Ureter (tissue), 1 donor: ENCODE data around the gene PCDHB9. TPM values are rescaled to one million over a fixed set of nuclear protein-coding genes. Genes with fewer than 3 reads are reported as not detected.
"Not testable (repeated sequence)": the region's sequence is repeated elsewhere in the genome, so short reads cannot be mapped to it uniquely, and the experiment has no call there.

Experiments used
- DNase-seq: peaks from one replicate; pipeline ENCODE4 v3.0.0-alpha.2; 2020; ENCODE audit warnings: low spot score
- total RNA-seq: library from RNA; stranded (reverse); gene quantifications from one replicate; pipeline ENCODE4 v1.2.4, GENCODE V29; 2023
- donor health status: DM: yes; HTN: yes; CAD: no.

Gene PCDHB9
- total RNA-seq, 1 donor from 2014 or later = 1.9 TPM

GRCh38 chr5:141188682-141189081 is 1.7 kb downstream of the PCDHB9 start:
- not testable (repeated sequence) for DNase-seq

GRCh38 chr5:141189131-141189530 is 2.2 kb downstream of the PCDHB9 start:
- not testable (repeated sequence) for DNase-seq

GRCh38 chr5:141192110-141192725 is 5.3 kb downstream of the PCDHB9 start, which contains the start of gene PCDHB10:
Gene PCDHB10, plus strand, starts transcription at chr5:141192353. Its CDS starts 200 bp downstream, at chr5:141192553.
- no peak for DNase-seq

GRCh38 chr5:141194332-141194731 is 7.4 kb downstream of the PCDHB9 start:
- not testable (repeated sequence) for DNase-seq

- no peak for DNase-seq
Measured at GRCh38 chr5:141196363-141196762, 9.4 kb downstream of the PCDHB9 start.

DNA sequence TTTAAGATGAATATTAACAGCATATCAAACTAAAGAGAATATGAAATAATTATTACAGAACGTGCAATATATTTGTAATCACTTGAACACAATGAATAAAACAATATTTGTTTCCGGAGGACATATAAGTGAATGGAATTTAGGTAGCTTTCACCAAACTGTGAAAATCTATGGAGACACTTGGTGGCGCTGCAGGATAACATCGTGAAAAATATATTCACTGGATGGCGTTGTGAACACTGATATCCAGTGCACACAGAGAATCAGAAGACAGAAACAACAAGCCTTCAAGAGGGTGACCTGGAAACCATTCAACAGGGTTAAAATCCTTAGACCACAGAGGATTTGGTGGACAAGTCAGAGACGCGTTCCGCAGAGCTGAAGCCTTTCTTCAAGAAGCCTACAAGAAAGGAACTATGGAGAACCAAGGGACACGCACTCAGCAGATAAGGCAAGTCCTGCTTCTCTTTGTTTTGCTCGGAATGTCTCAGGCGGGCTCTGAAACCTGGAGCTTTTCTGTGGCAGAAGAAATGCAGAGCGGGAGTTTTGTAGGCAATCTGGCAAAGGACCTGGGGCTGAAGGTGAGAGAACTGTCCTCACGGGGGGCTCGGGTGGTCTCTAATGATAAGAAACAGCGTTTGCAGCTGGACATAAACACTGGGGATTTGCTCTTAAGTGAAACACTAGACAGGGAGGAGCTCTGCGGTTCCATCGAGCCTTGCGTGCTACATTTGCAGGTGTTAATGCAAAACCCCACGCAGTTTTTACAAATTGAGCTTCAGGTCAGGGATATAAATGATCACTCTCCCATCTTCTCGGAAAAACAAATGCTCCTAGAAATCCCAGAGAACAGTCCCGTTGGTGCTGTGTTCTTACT is 12.6 kb downstream of the PCDHB9 start, which contains the start of gene PCDHB11:
PCDHB11 (plus strand) TSS at position 269 of the 877 bp plus-strand sequence; CDS start at position 417, 148 bp downstream.
- no peak for DNase-seq

- not testable (repeated sequence) for DNase-seq
Measured at GRCh38 chr5:141201126-141201525, 14.2 kb downstream of the PCDHB9 start.

DNA sequence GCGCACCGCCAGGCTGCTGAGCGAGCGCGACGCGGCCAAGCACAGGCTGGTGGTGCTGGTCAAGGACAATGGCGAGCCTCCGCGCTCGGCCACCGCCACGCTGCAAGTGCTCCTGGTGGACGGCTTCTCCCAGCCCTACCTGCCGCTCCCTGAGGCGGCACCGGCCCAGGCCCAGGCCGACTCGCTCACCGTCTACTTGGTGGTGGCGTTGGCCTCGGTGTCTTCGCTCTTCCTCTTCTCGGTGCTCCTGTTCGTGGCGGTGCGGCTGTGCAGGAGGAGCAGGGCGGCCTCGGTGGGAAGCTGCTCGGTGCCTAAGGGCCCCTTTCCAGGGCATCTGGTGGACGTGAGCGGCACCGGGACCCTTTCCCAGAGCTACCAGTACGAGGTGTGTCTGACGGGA is 14.7 kb downstream of the PCDHB9 start:
- DNase-seq = not testable (repeated sequence)

DNA sequence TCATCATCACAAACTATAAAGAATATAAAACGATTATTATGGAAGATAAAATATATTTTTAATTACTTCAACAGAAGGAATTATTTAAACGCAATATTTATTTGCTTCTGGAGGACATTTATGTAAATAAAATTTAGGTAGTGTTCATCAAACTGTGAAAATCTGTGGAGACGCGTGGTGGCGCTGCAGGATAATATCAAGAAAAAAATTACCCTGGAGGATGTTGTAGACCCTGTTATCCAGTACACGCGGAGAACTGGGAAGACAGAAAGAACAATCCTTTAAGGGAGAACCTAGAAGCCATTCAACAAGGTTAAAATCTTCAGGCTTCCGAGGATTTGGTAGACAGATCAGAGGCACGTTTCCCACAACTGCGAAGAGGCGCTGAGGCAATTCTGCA is 21.5 kb downstream of the PCDHB9 start, which contains the start of gene PCDHB12:
PCDHB12 (plus strand) TSS at position 242 of the 400 bp plus-strand sequence. CDS start 189 bp downstream, outside the sequence.
- no peak for DNase-seq

- not testable (repeated sequence) for DNase-seq
Measured at GRCh38 chr5:141210281-141210680, 23.3 kb downstream of the PCDHB9 start.

DNA sequence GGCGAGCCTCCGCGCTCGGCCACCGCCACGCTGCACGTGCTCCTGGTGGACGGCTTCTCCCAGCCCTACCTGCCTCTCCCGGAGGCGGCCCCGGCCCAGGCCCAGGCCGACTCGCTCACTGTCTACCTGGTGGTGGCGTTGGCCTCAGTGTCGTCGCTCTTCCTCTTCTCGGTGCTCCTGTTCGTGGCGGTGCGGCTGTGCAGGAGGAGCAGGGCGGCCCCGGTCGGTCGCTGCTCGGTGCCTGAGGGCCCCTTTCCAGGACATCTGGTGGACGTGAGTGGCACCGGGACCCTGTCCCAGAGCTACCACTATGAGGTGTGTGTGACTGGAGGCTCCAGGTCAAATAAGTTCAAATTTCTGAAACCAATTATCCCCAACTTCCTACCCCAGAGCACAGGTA is 23.9 kb downstream of the PCDHB9 start:
- DNase-seq = not testable (repeated sequence)

DNA sequence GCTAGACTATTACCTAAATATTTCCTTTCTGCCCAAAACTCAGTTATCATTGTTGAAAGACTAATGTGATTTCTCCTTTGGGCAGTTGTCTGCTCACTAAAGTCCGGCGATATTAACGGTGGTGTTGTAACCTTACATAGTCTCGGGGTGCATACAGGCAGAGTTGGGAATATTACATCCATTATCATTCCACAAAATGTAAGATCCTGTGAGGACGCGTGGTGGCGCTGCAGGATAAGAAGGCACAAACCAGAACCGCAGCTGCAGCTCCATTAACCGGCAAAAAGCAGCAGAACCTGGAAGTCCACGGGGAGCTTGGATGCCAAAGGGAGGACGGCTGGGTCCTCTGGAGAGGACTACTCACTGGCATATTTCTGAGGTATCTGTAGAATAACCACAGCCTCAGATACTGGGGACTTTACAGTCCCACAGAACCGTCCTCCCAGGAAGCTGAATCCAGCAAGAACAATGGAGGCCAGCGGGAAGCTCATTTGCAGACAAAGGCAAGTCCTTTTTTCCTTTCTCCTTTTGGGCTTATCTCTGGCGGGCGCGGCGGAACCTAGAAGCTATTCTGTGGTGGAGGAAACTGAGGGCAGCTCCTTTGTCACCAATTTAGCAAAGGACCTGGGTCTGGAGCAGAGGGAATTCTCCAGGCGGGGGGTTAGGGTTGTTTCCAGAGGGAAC is 26.8 kb downstream of the PCDHB9 start, which contains the start of gene PCDHB13:
PCDHB13 (plus strand) TSS at position 264 of the 684 bp plus-strand sequence; CDS start at position 469, 205 bp downstream.
- DNase-seq = not testable (repeated sequence)

- not testable (repeated sequence) for DNase-seq
Measured at GRCh38 chr5:141214583-141214982, 27.6 kb downstream of the PCDHB9 start.

- not testable (repeated sequence) for DNase-seq
Measured at GRCh38 chr5:141215504-141215903, 28.5 kb downstream of the PCDHB9 start.

GRCh38 chr5:141216035-141216434 is 29.1 kb downstream of the PCDHB9 start:
- not testable (repeated sequence) for DNase-seq

DNA sequence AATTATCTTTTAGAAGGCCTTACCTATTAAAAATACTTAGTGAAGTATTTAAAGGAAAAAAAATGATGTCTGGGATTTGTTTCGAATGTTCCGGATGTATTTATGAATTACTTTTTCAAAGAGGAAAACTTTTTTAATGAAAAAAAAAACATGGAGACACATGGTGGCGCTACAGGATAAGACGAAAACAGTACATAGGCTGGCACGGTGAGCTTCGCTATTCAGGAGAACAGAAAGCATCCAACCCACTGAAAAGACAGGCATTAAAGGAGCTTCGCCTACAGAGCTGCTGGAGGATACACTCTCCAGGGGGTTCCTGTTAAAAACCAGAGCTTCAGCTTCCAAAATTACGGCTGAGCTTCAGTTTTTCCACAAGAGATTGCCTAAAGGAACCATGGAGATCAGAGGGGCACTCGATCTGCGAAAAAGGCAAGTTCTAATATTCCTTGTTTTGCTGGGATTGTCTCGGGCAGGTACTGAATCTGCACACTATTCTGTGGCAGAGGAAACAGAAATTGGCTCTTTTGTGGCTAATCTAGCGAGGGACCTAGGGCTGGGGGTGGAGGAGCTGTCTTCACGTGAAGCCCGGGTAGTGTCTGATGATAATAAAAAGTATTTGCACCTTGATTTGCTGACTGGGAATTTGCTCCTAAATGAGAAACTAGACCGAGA is 36.3 kb downstream of the PCDHB9 start, which contains the start of gene PCDHB14:
PCDHB14 (plus strand) TSS at position 232 of the 672 bp plus-strand sequence; CDS start at position 395, 163 bp downstream.
- DNase-seq = no peak

- DNase-seq = not testable (repeated sequence)
Measured at GRCh38 chr5:141224844-141225243, 37.9 kb downstream of the PCDHB9 start.

DNA sequence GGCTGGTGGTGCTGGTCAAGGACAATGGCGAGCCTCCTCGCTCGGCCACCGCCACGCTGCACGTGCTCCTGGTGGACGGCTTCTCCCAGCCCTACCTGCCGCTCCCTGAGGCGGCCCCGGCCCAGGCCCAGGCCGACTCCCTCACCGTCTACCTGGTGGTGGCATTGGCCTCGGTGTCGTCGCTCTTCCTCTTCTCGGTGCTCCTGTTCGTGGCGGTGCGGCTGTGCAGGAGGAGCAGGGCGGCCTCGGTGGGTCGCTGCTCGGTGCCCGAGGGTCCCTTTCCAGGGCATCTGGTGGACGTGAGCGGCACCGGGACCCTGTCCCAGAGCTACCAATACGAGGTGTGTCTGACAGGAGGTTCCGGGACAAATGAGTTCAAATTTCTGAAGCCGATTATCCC is 38.5 kb downstream of the PCDHB9 start:
- not testable (repeated sequence) for DNase-seq

DNA sequence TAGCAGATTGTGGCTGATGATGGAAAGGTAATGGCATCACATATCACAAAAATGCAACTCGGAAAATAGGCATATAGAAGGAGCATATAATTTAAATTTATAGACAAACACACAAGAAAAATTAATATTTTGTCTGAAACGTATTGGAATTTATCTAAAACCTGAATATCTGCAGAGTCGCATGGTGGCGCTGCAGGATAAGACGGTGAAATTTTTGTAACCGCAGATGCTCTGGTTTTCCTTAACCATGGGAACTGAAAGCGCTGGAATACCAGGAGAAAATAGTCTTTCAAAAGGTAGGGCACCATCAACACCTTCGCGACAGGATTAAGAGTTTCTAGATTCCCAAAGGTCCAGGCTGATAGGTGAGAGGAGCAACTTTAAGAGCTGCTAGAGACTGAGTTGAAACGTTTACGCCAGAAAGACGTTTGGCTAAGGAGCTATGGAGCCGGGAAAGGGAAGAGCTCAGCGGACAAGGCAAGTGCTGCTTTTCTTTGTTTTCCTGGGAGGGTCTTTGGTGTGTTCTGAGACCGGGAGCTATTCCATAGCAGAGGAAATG is 47.2 kb downstream of the PCDHB9 start:
- DNase-seq = no peak

DNA sequence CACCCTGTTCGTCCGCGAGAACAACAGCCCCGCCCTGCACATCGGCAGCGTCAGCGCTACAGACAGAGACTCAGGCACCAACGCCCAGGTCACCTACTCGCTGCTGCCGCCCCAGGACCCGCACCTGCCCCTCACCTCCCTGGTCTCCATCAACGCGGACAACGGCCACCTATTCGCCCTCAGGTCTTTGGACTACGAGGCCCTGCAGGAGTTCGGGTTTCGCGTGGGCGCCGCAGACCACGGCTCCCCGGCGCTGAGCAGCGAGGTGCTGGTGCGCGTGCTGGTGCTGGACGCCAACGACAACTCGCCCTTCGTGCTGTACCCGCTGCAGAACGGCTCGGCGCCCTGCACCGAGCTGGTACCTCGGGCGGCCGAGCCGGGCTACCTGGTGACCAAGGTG is 49.0 kb downstream of the PCDHB9 start:
- DNase-seq = not testable (repeated sequence)
